Neural cell (in vitro differentiated cells): ENCODE data around the gene TRMT1. TPM values are rescaled to one million over a fixed set of nuclear protein-coding genes. Genes with fewer than 3 reads are reported as not detected.
A peak's percentile ranks its signal among the peaks of the same experiment; 100 is the strongest.

Experiments
- H2AFZ ChIP-seq: fragments of 200-600, 300-800 bp; sonication (generic), shearing (Covaris generic); 2 replicates; pipeline ENCODE4 v1.6.0; 2014; ENCODE audit warnings: low read depth, mild to moderate bottlenecking, antibody characterized with exemption, low read length, moderate library complexity
- H3F3A ChIP-seq: fragments of 200-600 bp; shearing (Covaris generic); 2 replicates; pipeline ENCODE4 v1.6.1; 2016; ENCODE audit warnings: mild to moderate bottlenecking, moderate library complexity, mixed read lengths, antibody characterized with exemption, low read length; ENCODE audit not compliant: insufficient read depth, poor library complexity, severe bottlenecking
- H3K27ac ChIP-seq: fragments of 200-600, 300-800 bp; sonication (generic), shearing (Covaris generic); 2 replicates; pipeline ENCODE4 v1.5.1; 2014; ENCODE audit warnings: mild to moderate bottlenecking, low read length, moderate library complexity
- H3K27me3 ChIP-seq: fragments of 300-800, 200-600 bp; sonication (generic), shearing (Covaris generic); 2 replicates; pipeline ENCODE4 v1.6.0; 2014; ENCODE audit warnings: mild to moderate bottlenecking, low read depth, low read length, moderate library complexity; ENCODE audit not compliant: insufficient read depth
- H3K36me3 ChIP-seq: fragments of 300-800, 200-600 bp; sonication (generic), shearing (Covaris generic); 2 replicates; pipeline ENCODE4 v1.5.1; 2014; ENCODE audit warnings: mild to moderate bottlenecking, antibody characterized with exemption, low read length, moderate library complexity; ENCODE audit not compliant: insufficient read depth
- H3K4me2 ChIP-seq: fragments of 300-800, 200-600 bp; sonication (generic), shearing (Covaris generic); 2 replicates; pipeline ENCODE4 v1.6.0; 2014; ENCODE audit warnings: mild to moderate bottlenecking, low read length
- H3K4me3 ChIP-seq: fragments of 300-800, 200-600 bp; sonication (generic), shearing (Covaris generic); 2 replicates; pipeline ENCODE4 v1.5.1; 2014; ENCODE audit warnings: mild to moderate bottlenecking, low read length, moderate library complexity
- H3K79me2 ChIP-seq: fragments of 200-600 bp; shearing (Covaris generic); replicated peaks from 2 replicates; pipeline ENCODE4 v1.6.0; 2014; ENCODE audit warnings: mild to moderate bottlenecking, low read length, moderate library complexity; ENCODE audit not compliant: insufficient read depth
- H3K9ac ChIP-seq: fragments of 300-800, 200-600 bp; sonication (generic), shearing (Covaris generic); 2 replicates; pipeline ENCODE4 v1.6.1; 2016; ENCODE audit warnings: mild to moderate bottlenecking, low read length, mixed read lengths
- H3K9me2 ChIP-seq: fragments of 200-600 bp; shearing (Covaris generic); 2 replicates; pipeline ENCODE4 v1.6.1; 2016; ENCODE audit warnings: mild to moderate bottlenecking, low read length, mixed read lengths; ENCODE audit not compliant: insufficient read depth
- H3K9me3 ChIP-seq: fragments of 200-600, 300-800 bp; sonication (generic), shearing (Covaris generic); 2 replicates; pipeline ENCODE4 v1.6.1; 2016; ENCODE audit warnings: mild to moderate bottlenecking, mixed run types, low read length, moderate library complexity, mixed read lengths
- H4K20me1 ChIP-seq: fragments of 200-600 bp; shearing (Covaris generic); 2 replicates; pipeline ENCODE4 v1.6.1; 2016; ENCODE audit warnings: mild to moderate bottlenecking, mixed run types; ENCODE audit not compliant: insufficient read depth
- EP300 ChIP-seq: fragments of 450-650 bp; conservative IDR thresholded peaks from 2 replicates; pipeline ENCODE4 v1.6.1; 2014; ENCODE audit warnings: antibody characterized with exemption, mild to moderate bottlenecking, moderate library complexity; ENCODE audit not compliant: poor library complexity, severe bottlenecking
- EZH2 ChIP-seq: fragments of 200-600, 300-800 bp; shearing (Covaris generic), sonication (generic); IDR thresholded peaks from 2 replicates; pipeline ENCODE4 v1.6.1; 2014; ENCODE audit warnings: antibody characterized with exemption, low read length, borderline replicate concordance, mild to moderate bottlenecking; ENCODE audit not compliant: insufficient read depth, poor library complexity, severe bottlenecking
- MXI1 ChIP-seq: fragments of 450-650 bp; conservative IDR thresholded peaks from 2 replicates; pipeline ENCODE4 v1.6.1; 2014; ENCODE audit warnings: antibody characterized with exemption, mild to moderate bottlenecking; ENCODE audit not compliant: poor library complexity, severe bottlenecking
- POLR2AphosphoS5 ChIP-seq: IDR thresholded peaks from 2 replicates; pipeline ENCODE4 v1.6.1; 2012
- RAD21 ChIP-seq: fragments of 450-650 bp; conservative IDR thresholded peaks from 2 replicates; pipeline ENCODE4 v1.6.1; 2014; ENCODE audit warnings: antibody characterized with exemption, mild to moderate bottlenecking, moderate library complexity
- REST ChIP-seq: IDR thresholded peaks from 2 replicates; pipeline ENCODE4 v1.6.1; 2012; ENCODE audit warnings: borderline replicate concordance
- SMC3 ChIP-seq: fragments of 450-650 bp; conservative IDR thresholded peaks from 2 replicates; pipeline ENCODE4 v1.6.1; 2014; ENCODE audit warnings: antibody characterized with exemption, mild to moderate bottlenecking, moderate library complexity; ENCODE audit not compliant: poor library complexity
- TAF1 ChIP-seq: IDR thresholded peaks from 2 replicates; pipeline ENCODE4 v1.6.1; 2012; ENCODE audit warnings: low read depth
- polyA plus RNA-seq: library from polyadenylated mRNA; depleted of rRNA; stranded (reverse); fragments of >200 nt; gene quantifications from 2 replicates; pipeline ENCODE4 v1.2.3, GENCODE V29; 2014
- TF ChIP-seq, protein P1 (sequence below): fragments of 450-650 bp; IDR thresholded peaks from 2 replicates; pipeline ENCODE4 v1.5.1; 2014; ENCODE audit warnings: antibody characterized with exemption, mild to moderate bottlenecking, moderate library complexity; ENCODE audit not compliant: poor library complexity, severe bottlenecking

The TRMT1 gene
- polyA plus RNA-seq, 1 donor from 2014 or later: 94.4 TPM

DNA sequence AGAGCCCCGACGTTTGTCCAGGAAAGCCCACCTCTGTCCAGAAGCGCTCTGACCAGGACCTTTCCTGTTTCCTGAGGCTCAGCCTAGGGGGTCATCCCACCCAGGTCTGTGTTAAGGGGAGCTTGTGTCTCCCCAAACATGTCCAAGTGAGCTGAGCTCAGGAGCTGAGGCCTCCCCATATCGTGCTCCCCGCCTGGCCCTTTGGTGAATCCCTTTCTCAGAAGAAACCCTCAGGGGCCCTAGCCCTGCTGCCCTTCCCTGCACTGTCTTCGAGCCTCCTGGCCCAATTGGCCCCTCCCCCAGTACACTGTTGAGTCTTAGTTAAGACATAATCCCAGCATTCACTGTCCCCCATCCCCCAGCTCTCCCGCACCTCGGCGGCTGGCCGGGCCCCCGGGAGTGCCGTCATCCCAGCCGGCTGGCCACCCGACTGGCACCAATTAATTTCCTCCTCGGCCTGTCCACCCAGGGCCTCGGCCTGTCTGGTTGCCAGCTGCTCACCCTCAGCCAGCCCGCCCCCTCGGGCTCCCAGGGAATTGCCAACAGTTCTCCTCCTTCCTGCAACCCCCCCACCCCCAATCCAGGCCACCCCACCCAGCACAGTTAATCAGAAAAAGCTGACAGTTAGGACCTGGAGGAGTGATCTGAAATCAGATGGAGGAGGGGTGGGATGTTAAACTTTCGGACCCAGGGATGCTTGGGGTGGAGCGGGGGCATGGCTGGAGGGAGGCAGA is 47.2 kb upstream of the TRMT1 start:
- H3K9me2 ChIP-seq: no peaks in the 10 kb centered on the region
- no peak overlapping the region for H3K27ac ChIP-seq
- H3K4me2 ChIP-seq: no peak overlapping the region
- H3K27me3 ChIP-seq: peaks cover 9% of the 10 kb centered on the region
- H3K79me2 ChIP-seq: no peaks in the 10 kb centered on the region
- H3K36me3 ChIP-seq: no peaks in the 10 kb centered on the region
- H3K4me3 ChIP-seq: no peak overlapping the region
- TF ChIP-seq, protein P1, sequence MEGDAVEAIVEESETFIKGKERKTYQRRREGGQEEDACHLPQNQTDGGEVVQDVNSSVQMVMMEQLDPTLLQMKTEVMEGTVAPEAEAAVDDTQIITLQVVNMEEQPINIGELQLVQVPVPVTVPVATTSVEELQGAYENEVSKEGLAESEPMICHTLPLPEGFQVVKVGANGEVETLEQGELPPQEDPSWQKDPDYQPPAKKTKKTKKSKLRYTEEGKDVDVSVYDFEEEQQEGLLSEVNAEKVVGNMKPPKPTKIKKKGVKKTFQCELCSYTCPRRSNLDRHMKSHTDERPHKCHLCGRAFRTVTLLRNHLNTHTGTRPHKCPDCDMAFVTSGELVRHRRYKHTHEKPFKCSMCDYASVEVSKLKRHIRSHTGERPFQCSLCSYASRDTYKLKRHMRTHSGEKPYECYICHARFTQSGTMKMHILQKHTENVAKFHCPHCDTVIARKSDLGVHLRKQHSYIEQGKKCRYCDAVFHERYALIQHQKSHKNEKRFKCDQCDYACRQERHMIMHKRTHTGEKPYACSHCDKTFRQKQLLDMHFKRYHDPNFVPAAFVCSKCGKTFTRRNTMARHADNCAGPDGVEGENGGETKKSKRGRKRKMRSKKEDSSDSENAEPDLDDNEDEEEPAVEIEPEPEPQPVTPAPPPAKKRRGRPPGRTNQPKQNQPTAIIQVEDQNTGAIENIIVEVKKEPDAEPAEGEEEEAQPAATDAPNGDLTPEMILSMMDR: no peak
- no peak for TF ChIP-seq POLR2AphosphoS5
- no peak for TF ChIP-seq SMC3
- TF ChIP-seq REST: no peak
- no peak for TF ChIP-seq EZH2
- no peak for TF ChIP-seq TAF1
- no peak for TF ChIP-seq EP300
- no peak for TF ChIP-seq RAD21
- TF ChIP-seq MXI1: no peak
- H3F3A ChIP-seq: no peaks in the 10 kb centered on the region
- H2AFZ ChIP-seq: no peak overlapping the region
- H3K9me3 ChIP-seq: no peaks in the 10 kb centered on the region
- H3K9ac ChIP-seq: peak overlapping the region; percentile 23
- H4K20me1 ChIP-seq: no peaks in the 10 kb centered on the region

DNA sequence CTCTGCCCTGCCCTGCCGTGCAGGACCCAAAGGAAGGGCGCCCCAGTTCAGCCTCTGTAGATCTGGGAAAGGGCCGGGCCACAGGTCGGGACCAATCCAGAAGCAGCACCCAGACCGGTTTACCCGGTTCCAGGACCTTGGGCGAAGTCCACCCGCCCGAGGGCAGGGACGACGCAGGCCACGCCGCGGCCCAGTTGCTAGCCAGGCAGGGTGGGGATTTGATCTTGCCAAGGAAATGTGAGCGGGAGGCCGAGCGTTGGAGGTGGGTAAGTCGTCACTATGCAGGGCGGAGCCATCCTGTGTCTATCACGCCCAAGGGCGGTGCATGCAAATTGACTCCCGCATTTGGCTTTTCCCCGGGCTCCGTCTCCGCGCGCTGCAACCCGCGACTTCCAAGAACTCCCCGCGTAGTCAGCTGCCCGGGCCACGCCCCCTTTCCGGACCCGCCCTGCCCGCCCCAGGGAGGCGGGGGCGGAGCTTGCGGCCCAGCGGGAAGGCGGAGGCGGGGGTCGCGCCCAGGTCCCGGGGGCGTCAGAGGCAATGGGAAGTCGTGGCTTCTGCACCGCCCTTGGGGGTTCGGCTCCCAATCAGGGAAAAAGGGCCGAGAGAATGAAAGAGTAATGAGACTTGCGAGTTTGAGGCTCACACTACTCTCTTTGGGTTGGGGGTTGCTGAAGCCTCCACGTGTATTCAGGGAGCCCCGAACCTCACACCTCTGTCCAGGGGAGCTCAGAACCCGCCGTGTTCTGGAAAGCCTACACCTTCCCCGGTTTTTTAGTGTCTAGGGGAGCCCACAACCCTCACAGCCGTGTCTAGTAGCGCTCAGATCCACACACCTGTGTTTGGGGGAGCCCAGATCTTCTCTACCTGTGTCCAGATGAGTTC is 46.4 kb upstream of the TRMT1 start:
- no peaks in the 10 kb centered on the region for H3K9me2 ChIP-seq
- no peaks in the 10 kb centered on the region for H3F3A ChIP-seq
- peaks cover 9% of the 10 kb centered on the region for H3K27me3 ChIP-seq
- H3K4me3 ChIP-seq: peak overlapping the region; percentile 61
- H3K79me2 ChIP-seq: no peaks in the 10 kb centered on the region
- H3K9me3 ChIP-seq: no peaks in the 10 kb centered on the region
- H3K27ac ChIP-seq: no peak overlapping the region
- peak overlapping the region; percentile 36 for H3K9ac ChIP-seq
- H3K36me3 ChIP-seq: no peaks in the 10 kb centered on the region
- H4K20me1 ChIP-seq: no peaks in the 10 kb centered on the region
- peak overlapping the region; percentile 27 for H2AFZ ChIP-seq
- TF ChIP-seq EZH2 (no peak), EP300 (no peak), REST (no peak), RAD21 (no peak), SMC3 (no peak), TAF1 (no peak), MXI1 (no peak), POLR2AphosphoS5 (no peak)
- TF ChIP-seq, protein P1: no peak
- H3K4me2 ChIP-seq: no peak overlapping the region
